IPS-18c (cell line): ENCODE results near the gene MCF2.
"Not testable (repeated sequence)": the region's sequence is repeated elsewhere in the genome, so short reads cannot be mapped to it uniquely, and the experiment has no call there.

Experiments
- H3K4me3 ChIP-seq: 2 replicates; pipeline ENCODE4 v1.7.0; 2013; ENCODE audit warnings: low read depth, mild to moderate bottlenecking, low read length, moderate library complexity; ENCODE audit not compliant: insufficient read depth
- H3K9me3 ChIP-seq: one replicate; pipeline ENCODE4 v1.6.1; 2013; ENCODE audit warnings: mild to moderate bottlenecking, low read length, moderate library complexity; ENCODE audit not compliant: control insufficient read depth, insufficient read depth

The MCF2 gene, protein sequence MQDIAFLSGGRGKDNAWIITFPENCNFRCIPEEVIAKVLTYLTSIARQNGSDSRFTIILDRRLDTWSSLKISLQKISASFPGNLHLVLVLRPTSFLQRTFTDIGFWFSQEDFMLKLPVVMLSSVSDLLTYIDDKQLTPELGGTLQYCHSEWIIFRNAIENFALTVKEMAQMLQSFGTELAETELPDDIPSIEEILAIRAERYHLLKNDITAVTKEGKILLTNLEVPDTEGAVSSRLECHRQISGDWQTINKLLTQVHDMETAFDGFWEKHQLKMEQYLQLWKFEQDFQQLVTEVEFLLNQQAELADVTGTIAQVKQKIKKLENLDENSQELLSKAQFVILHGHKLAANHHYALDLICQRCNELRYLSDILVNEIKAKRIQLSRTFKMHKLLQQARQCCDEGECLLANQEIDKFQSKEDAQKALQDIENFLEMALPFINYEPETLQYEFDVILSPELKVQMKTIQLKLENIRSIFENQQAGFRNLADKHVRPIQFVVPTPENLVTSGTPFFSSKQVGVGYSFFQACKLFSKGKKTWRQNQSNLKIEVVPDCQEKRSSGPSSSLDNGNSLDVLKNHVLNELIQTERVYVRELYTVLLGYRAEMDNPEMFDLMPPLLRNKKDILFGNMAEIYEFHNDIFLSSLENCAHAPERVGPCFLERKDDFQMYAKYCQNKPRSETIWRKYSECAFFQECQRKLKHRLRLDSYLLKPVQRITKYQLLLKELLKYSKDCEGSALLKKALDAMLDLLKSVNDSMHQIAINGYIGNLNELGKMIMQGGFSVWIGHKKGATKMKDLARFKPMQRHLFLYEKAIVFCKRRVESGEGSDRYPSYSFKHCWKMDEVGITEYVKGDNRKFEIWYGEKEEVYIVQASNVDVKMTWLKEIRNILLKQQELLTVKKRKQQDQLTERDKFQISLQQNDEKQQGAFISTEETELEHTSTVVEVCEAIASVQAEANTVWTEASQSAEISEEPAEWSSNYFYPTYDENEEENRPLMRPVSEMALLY

DNA sequence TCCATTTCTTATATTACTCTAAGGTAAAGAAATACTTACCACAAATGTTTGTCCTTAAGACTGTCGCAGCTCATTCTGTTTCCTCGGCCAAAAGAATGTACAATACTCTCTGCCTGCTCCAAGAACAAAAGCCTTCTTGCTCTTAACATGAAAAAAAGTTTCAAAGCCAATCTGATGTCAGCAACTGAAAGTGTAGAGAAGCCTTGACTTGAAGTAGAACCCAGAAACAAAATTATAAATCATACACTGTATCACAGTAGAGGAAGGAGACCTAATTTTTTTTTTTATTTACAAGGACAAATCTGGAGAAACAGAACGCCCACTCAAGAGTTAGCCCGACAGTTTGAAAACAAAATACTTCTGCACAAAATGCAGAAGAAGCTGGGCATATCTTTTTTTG lies at the start of gene MCF2:
Gene MCF2, minus strand, starts transcription at position 101 of the 400 bp plus-strand sequence. CDS start 56,423 bp downstream, outside the sequence.
- peaks cover 5% of the 10 kb centered on the region for H3K9me3 ChIP-seq
- H3K4me3 ChIP-seq: no peak within 1 kb of the TSS

DNA sequence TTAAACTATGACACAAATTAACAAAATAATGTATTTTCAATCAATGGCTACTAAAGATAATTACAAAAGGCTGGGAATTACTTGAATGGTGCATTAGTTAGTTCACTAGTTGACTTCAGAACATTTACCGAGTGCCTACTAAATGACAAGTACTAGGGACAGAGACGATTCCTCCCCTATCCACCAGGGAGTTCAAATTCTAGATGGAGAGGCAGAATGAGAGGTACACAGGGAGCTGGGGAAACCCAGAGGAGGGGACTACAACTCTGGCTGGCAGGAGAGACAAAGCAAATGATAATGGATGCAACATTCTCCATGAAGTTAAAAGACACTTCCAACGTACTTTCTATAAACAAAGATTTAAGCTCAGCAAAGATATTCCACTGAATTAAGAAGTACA lies 43.1 kb upstream of the MCF2 start:
- Histone ChIP-seq H3K4me3 (no peak overlapping the region), H3K9me3 (peaks cover 3% of the 10 kb centered on the region)

DNA sequence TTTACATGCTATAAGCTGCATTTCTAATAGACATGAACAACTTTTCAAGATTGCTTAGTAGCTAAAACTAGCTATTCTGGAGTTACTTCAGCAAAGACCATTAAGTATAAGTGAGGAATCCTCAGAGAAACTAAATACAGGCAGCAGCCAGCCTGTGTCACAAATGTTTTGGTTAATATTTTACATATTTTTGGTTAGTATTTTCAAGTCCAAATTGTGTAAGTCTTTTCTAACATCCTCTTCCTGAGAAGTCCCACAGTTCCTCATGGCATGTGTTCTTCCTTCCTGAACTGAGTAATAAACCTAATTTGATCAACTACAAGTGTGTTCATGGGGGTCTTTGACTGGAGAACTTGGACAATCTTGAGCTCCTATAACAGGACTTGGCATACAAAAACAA lies 42.4 kb upstream of the MCF2 start:
- H3K4me3 ChIP-seq: no peak overlapping the region
- H3K9me3 ChIP-seq: peaks cover 3% of the 10 kb centered on the region

DNA sequence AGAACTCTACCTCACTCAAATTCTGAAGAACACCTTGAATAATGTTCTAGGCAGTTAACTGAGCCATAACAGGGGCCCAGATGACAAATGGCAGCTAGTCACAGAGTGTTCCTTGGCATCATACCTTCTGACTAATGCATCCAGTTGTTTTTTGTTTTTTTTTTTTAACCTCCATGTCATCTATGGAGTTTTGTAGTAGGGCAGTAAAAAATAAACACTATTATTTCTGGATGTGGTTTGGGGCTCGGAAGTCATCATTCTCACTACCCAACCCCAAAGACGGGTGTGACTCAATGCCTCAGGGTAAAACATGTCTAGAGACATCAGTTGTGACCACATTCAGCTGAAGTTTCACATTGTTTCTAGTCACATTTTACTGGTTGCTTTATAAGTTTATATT lies 31.2 kb upstream of the MCF2 start:
- no peak overlapping the region for H3K4me3 ChIP-seq
- peaks cover 9% of the 10 kb centered on the region for H3K9me3 ChIP-seq

DNA sequence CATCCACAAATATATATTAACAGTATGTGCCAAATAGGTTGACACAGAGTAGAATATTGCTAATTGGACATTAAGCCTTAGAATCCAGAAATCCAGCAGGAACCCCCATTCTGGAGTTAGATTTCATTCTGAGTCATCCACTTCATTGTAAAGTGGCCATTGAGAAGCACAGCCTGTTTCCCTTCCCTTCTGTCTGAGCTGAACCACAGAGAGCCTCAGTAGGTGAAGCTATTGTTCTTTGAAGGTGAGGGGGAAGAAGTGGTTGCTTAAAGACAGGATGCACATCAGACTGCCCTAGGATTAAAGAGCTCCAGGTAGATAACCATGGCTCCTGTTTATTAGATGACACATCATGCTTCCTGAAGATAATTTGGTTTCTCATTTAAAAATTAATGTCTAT lies 30.6 kb upstream of the MCF2 start:
- Histone ChIP-seq H3K4me3 (no peak overlapping the region), H3K9me3 (peaks cover 11% of the 10 kb centered on the region)

DNA sequence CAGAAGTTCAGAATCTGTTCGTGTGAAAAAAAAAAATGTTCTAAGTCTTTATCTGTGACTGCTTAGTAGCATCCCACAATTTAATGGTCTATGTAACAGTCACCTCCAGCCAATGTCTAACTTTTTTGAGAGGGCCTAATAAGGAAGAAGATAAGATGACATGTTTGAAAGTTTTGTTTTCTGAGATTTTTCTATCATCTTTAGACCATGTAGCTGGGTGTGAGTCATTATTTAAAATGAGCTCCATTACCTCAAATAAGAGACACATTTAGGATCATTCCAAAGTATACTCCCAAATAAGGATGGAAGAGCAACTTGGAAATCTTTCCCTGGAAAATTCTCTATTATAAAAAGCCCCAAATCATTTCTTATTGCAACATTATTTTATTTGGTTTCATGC lies 28.2 kb upstream of the MCF2 start:
- H3K9me3 ChIP-seq: peaks cover 9% of the 10 kb centered on the region
- H3K4me3 ChIP-seq: no peak overlapping the region

DNA sequence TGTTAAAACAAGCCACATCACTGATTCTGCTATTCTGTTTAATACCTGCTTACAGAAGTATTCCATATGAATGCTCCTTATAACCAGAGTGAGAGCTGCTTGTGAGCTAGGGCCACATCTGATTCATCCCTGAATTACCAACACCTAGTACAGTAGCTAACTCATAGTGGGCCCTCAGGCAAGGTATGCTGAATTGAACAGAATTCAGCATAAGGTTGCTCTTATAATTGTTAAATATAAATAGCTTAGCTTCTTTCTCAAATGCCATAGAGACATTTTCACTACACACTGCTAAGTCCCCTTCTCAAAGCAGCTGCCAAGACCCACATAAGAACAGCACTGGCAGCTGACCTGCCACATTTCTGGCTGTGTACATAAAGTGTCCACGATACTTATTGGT lies 27.0 kb upstream of the MCF2 start:
- Histone ChIP-seq H3K9me3 (peaks cover 6% of the 10 kb centered on the region), H3K4me3 (no peak overlapping the region)

DNA sequence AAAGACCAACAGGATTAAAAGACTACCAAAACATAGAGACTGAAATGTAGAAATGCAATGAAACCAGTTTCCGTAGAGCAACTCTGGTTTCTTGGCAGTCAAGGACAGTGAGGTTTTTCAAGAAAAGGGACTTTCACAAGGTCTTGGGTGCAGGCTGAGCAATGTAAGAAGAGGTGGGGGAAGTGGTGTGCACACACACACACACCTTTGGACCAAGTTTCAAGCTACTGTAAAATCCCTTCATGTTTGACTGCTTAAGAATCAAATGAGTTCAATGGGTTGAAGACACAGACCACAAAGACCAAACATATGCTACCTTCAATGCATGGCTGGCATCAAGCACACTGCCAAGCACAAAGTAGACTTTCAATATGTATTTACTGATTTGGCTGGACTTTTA lies 17.8 kb upstream of the MCF2 start:
- peaks cover 2% of the 10 kb centered on the region for H3K9me3 ChIP-seq
- no peak overlapping the region for H3K4me3 ChIP-seq

DNA sequence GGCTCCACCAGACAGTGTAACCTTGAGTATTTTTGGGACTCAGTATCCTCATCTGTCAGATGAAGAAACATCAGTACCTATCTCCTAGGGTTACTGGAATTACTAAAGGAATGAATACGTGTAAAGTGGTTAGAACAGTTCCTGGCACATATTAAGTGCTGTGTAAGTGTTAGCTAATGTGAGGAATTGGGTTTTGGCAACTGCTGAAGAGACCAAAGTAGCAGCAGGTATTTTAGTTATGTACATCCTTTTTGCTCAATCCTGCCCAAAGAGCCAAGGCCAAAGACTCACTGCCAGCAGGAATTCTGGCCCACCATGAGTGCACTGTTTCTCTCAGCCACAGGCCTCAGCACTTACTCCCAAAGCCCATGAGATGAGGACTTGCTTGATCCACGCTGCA lies 16.7 kb upstream of the MCF2 start:
- Histone ChIP-seq H3K4me3 (no peak overlapping the region), H3K9me3 (peaks cover 5% of the 10 kb centered on the region)

DNA sequence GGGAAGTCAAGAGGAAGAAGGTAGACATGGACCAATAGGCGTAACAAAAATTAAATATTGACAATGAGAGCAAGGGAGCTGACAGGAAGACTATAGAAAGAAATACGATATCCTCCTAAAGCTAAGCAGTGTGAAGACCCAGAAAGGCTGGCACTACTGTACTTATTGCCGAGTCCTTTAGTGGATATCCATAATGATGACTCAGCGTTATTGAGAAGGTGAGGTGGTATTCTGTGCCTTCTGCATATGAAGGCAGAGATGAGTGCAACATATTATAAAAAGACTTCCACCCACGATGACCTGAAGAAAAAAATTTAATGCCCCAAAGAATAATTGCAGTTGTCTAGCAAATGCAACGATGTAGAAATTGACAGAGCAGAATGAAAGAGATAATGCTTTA lies 13.0 kb upstream of the MCF2 start:
- H3K9me3 ChIP-seq: peaks cover 5% of the 10 kb centered on the region
- H3K4me3 ChIP-seq: no peak overlapping the region

DNA sequence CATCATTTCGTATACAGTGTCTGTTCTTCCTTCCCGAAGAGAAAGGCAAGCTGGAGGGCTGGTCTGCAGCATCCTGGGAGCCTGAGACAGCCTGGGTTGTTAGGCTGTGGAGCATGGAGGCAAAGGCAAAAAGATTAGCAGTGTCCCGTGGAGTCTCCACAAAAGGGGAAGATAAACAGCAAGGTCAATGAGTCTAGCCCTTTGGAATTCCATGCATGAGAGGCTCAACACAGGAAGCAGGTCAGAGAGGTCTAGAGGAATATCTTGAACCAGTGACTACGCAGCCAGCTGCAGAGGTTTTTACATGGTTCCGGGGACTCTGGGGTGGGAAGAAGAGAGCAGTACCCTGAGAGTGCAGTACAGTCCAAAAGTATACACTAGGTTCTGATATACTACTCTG lies 12.2 kb upstream of the MCF2 start:
- Histone ChIP-seq H3K9me3 (peaks cover 4% of the 10 kb centered on the region), H3K4me3 (no peak overlapping the region)

DNA sequence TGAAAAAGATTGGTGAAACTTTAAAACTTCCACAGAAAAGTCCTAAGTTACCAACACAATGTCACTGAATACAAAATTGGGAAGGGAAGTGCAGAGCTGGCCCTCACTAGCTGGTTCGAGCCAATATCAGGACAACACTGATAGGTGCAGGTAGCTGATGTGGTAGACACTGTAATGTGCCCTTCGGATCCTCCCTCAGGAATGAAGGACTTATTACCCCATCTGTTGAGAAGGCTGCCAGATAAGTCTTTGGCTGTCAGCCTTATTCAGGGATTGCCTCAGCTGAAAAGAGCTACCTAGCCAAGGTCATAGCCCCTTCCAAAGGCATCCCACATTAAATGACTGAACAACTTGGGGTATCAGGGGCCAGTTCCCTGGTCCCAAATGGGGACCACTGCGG lies 5.3 kb downstream of the MCF2 start:
- H3K9me3 ChIP-seq: peaks cover 7% of the 10 kb centered on the region
- no peak overlapping the region for H3K4me3 ChIP-seq

DNA sequence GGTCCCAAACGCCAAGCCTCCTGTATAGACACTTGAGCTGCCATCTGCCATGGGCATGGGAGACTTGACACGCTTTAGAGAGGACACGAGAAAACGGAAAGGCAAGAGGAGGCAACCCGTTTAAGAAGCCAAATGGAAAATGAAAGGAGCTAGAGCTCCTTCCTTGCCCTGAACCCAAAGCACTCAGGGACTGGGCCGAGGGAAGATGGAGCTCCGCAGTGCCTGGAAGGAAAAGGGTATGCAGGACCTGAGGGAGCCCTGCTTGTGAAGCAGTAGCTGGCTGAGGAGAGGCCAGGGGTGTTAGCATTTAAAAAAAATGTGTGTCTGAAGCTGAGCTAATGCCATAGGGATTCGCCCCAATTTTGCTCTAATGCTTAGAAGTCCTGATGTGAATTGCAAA lies 15.1 kb downstream of the MCF2 start:
- no peak overlapping the region for H3K4me3 ChIP-seq

DNA sequence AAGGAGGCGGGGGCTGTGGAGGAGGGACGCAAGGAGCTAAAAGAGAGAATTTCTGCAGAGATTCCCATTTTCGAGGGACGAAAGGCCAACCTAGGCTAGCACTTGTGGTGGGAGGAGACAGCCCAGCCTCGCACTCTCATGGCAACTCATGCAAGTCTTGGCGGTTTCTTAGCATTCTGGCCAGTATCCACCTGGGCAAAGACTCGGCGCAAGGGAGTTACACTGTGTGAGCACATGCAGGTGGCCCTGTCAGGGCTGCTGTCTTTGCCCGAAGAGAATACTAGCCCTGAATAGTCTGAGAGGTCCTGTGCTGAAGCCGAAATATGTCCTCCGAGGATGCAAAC lies 15.5 kb downstream of the MCF2 start:
- Histone ChIP-seq H3K9me3 (peaks cover 7% of the 10 kb centered on the region), H3K4me3 (peak overlapping the region; percentile 36)

More for the DNA sequence above, 15.1 kb downstream of the MCF2 start:
- peaks cover 7% of the 10 kb centered on the region for H3K9me3 ChIP-seq

DNA sequence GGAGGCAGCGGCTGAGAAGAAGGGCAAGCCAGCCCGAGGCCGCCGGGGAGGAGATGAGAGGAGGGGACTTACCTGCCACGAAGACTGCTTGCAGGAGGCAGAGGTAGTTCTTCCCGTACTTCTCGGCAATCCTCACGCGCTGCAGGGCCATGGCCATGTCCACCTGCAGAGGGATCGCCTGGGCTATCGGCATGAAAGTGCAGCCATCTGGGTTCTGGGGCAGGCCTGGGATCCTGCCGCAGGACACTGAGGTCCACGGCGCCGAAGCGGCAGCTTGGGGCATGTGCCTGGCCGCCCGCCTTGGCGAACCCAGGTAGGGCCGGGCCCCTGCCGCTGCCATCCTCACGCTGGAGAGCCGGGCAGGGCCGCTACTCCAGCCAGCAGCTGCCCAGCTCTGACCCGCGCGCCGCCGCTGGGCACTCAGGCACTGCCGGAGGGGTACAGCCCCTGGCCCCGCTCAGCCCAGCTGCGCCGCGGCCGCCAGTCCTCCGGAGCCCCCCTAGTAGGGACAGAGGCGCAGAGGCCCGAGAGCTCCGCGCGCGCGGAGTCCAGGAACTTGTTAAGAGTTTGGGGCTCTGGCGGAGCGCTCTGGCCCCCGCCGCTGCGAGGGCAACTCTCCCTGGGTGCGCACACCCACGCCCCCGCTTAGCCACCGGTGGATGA lies 16.0 kb downstream of the MCF2 start:
- peaks cover 9% of the 10 kb centered on the region for H3K9me3 ChIP-seq
- peak overlapping the region; percentile 36 for H3K4me3 ChIP-seq

DNA sequence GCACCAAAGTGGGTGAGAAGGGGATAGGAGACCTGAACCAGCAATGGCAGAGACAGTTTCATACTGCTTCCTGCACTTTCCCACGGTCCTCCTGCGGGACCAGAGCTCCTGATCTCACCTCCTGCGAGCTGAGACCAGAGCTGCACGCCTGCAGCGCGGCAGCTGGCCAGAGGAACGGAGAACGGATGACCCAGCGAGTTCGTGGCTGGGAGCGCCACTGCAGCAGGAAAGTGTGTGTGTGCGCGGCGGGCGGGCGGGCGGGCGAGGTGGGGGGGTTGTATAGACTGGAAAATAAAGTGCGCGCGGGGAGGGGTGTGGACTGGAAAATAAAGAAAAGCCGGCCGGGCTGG lies 16.5 kb downstream of the MCF2 start:
- Histone ChIP-seq H3K9me3 (peaks cover 12% of the 10 kb centered on the region), H3K4me3 (peak overlapping the region; percentile 36)

DNA sequence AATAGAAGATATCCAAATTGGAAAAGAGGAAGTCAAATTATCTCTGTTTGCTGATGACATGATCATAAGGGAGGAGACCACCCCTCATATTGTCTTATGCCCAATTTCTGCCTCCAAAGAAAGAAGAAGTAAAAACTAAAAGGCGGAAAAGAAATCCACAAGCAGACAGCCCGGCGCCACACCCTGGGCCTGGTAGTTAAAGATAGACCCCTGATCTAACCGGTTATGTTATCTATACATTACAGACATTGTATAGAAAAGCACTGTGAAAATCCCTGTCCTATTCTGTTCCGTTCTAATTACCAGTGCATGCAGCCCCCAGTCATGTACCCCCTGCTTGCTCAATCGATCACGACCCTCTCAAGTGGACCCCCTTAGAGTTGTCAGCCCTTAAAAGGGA lies 22.8 kb downstream of the MCF2 start:
- H3K9me3 ChIP-seq, H3K4me3 ChIP-seq: not testable (repeated sequence)

DNA sequence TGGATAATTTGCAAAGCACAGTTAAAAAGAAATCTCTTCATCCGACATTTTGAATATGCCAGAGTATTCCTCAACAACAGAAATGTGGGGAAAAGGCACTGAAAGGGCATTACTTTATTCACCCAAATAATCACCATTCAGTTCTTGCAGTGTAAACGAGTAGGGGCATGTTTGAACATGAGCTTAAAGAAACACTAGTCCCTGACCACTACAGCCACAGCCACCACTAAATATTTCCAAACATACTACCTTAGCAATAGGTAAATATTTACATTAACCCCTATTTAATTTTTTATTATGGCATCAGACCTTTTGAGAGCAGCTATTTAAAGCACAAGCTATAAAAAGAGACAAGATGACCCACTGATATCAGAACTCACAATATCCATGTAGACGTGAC lies 27.6 kb downstream of the MCF2 start:
- Histone ChIP-seq H3K9me3 (peaks cover 9% of the 10 kb centered on the region), H3K4me3 (no peak overlapping the region)
